Medulla oblongata (tissue), 1 donor: Measurements from ENCODE around the gene ZNF175.

ENCODE experiments used
- DNase-seq: peaks from one replicate; pipeline ENCODE4 v3.0.0-alpha.2; 2015; ENCODE audit errors: extremely low spot score

The ZNF175 gene

DNA sequence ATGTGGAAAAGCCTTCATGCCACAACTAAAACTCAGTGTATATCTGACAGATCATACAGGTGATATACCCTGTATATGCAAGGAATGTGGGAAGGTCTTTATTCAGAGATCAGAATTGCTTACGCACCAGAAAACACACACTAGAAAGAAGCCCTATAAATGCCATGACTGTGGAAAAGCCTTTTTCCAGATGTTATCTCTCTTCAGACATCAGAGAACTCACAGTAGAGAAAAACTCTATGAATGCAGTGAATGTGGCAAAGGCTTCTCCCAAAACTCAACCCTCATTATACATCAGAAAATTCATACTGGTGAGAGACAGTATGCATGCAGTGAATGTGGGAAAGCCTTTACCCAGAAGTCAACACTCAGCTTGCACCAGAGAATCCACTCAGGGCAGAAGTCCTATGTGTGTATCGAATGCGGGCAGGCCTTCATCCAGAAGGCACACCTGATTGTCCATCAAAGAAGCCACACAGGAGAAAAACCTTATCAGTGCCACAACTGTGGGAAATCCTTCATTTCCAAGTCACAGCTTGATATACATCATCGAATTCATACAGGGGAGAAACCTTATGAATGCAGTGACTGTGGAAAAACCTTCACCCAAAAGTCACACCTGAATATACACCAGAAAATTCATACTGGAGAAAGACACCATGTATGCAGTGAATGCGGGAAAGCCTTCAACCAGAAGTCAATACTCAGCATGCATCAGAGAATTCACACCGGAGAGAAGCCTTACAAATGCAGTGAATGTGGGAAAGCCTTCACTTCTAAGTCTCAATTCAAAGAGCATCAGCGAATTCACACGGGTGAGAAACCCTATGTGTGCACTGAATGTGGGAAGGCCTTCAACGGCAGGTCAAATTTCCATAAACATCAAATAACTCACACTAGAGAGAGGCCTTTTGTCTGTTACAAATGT, 16.4 kb downstream of the ZNF175 start:
- DNase-seq, result no peak

DNA sequence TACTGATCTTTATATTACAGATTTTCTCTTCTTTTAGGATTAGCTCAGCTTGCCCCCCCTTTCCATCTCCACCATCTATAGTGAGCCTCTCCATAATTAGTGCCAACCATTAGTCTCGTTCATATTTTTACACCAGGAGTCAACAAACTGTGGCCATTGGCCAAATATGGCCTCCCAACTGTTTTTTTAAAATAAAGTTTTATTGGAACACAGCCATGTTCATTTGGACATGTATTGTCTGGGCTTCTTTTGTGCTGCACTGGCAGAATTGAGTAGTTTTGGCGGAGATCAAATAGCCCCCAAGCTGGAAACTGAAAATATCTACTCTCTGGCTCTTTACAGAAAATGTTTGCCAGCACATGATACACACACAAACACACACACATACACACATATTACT, 18.4 kb downstream of the ZNF175 start:
- no peak for DNase-seq

DNA sequence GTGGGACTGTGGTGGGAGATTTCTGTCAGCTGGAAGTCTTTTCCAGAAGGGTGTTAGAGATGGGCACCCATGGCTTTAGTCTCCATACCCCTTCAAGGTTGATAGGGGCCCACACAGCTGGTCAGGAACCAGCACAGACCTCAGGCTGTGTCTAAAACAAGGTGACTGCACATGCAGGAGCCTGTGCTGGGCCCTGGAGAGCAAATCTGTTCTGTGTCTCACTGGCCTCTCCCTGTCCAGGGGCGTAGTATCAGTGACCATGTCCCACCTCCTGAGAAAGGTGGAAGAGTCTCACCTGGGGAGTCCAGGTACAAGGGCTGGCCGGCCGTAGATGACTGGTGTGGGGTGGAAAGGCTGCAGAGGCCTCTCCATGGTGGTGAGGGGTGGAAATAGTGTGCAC, 19.4 kb downstream of the ZNF175 start:
- DNase-seq, result no peak

DNA sequence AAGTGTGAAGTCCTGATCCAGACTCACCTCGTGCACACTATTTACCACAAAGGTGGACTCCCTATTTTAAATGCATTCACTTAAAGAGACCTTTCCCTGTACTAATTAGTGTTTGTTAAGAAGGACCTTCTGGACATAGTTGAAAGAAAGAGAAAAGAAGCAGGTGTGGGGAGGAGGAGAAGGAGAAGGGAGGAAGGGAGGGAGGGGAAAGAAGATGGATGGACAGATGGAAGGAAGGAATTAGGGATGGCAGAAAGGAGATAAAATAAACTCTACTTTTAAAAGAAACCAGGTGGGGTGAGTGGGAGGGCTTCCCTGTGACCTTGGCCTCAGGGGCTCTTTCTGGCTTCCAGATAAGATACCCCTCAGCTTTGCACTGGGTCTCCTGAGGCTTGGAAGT, 21.4 kb downstream of the ZNF175 start:
- DNase-seq, result no peak

DNA sequence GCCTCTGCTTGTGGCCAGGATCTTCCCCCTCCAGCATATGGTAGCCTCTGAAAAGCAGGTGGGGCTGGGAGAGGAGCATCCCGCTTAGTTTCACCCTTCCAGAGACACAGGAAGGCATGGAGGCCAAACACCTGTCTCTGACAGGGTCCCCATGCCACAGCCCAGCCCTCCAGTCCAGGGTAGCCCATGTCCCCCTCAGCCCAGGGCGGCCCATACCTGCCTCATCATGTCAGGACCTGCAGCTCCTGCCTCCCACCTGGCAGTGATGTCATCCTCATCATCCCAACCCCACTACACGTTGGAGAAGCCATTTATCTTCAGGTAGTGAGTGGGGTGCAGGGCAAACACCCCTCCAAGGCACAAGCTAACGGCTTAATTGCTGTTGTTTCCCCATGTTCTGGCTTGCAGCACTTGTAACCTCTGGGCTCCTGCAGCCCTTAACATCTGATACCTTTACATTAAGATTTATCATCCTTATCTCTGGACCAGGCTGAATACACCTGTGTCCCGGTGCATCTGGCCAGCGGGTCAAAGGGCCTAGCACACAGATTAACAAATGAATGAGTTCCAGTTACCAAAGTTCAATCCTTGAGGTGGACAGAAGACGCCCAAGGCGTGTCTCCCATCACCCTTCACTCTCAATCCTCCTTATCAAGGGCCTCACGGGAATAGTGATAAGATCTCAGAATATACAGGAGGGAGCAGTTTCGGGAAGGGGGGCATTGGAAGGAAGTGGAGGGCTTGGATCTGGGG, 22.2 kb downstream of the ZNF175 start:
- DNase-seq, result no peak

DNA sequence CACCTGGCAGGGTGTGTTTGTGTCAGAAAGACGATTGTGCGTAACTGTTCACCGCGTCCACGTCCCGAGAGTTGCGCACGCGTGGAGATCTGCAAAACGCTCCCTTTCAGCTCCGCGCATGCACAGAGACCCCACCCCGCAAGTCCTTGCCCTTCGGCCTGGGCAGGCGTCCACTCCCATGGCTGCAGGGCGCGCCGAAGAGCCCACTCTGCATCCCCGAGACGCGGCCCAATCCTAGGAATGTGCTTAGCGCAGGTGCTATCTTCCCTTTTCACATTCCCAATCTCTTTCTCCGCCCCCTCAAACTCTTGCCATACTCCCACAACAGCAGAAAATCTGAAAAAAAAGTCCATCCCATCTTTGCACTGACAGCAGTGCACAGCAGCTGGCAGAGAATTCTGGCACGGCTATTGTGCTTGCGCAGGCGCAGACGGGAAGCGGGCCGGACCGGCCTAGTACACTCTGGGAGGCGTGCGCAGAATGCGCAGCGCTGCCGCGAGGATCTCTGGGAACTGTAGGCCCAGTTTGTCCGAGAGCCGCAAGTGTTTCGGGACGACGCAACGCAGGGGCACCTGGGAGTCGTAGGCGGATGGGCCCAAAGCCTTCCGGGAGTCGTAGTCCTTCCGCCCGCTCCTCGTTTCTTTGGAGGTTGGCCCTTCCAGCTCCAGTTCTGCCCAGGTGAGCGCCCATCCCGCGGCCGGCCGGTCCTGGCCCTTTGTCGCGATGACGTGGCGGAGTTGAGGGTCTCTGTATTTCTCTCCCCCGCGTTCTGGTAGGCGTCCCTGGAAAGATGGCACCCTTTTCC, 23.1 kb downstream of the ZNF175 start:
- DNase-seq, result peak; percentile 99

DNA sequence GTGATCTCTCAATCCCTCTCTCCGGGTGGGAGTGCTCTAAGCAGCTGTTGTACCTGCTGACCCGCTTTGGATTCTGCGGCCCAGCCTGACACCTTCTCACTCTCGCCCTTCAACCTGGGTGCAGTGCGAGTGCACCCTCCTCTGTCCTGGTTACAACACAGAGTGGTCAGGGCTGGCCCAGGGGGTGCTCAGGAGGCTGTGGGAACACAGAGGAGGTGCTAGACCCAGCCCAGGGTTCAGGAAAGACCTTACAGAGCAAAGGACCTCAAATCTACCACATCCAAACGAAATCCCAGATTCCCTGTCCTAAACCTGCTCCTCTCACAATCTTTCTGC, 23.7 kb downstream of the ZNF175 start:
- no peak for DNase-seq

DNA sequence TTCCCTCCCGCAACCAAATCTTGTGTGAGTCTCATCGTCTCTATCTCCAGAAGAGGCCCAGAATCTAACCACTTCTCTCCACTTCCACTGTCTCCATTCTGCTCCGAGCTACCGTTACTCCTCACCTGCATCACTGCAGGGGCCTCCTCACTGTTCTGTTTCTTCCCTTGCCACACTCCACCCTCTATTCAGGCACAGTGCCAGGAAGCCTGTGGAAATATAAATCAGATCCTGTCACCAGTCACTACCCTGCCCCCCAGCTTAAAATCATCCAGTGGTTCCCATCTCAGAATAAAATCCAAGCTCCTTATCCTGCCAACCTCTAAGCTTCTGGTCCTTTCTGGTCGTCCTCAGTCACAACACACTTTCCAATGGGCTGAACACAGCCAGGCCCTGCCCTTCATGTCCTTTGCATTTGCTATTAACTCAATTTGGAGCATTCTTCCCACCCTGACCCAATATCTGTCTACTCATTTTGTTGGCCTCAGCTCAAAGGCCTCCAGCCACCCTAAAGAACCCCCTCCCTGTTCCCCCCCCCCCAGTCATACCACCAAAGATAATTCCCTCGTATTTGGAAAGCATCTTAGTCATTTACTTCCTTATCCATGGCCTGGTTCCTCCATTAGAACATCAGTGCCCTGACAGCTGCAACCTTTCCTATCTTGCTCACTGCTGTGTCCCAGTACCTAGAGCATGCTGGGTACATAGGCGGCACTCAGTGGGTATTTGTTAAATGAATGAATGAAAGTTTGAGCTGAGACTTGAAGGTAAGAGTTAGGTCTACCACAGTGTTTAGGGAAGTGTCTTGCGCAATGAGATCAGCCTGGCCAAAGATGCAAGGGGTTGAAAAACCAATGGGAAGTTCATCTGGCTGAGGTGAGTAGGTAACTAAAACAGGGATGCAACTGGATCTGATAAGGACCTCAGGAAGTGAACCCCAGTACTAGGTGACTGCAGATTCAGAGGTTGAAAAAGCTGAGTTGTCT, 24.4 kb downstream of the ZNF175 start:
- no peak for DNase-seq

DNA sequence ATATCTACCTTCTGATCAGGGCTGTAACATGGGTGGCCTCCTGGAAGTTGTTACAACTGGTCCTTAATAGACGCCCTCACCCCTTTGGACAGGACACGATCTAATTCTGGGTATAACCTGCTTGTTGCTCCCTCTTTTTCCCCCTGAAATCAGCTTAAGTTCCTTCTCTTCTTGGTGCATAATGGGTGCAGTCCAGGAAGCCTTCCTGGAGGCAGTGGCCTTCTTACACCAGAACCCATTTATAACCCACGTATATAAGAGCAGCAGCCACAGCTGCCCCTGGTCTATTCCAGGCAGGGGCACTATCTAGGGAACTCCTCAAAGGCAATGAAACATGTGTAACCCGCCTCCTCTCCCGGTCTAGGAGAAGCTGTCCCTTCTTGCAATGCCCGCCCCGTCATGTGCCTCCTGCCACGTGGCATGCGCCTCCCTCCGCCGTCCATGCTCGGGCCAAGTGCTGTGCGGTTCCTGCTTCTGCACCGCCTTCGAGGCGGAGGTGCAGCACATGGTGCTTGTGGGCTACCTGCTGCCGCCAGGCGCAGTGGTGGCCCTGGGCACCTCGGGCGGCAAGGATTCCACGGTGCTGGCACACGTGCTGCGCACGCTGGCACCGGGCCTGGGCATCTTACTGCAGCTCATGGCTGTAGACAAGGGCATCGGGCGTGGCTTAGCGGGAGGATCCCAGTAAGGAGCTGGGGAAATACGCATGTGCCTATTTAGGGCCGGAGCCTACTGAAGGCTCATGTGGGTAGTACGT, 27.3 kb downstream of the ZNF175 start:
- DNase-seq, result no peak

DNA sequence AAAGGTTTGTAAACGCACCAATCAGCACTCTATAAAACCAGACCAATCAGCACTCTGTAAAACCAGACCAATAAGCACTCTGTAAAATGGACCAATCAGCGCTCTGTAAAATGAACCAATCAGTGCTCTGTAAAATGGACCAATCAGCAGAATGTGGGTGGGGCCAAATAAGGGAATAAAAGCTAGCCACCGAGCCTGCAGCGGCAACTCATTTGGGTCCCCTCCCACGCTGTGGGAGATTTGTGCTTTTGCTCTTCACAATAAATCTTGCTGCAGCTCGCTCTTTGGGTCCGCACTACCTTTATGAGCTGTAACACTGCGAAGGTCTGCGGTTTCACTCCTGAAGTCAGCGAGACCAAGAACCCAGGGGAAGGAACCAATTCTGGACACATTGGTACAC, 28.0 kb downstream of the ZNF175 start:
- no peak for DNase-seq

DNA sequence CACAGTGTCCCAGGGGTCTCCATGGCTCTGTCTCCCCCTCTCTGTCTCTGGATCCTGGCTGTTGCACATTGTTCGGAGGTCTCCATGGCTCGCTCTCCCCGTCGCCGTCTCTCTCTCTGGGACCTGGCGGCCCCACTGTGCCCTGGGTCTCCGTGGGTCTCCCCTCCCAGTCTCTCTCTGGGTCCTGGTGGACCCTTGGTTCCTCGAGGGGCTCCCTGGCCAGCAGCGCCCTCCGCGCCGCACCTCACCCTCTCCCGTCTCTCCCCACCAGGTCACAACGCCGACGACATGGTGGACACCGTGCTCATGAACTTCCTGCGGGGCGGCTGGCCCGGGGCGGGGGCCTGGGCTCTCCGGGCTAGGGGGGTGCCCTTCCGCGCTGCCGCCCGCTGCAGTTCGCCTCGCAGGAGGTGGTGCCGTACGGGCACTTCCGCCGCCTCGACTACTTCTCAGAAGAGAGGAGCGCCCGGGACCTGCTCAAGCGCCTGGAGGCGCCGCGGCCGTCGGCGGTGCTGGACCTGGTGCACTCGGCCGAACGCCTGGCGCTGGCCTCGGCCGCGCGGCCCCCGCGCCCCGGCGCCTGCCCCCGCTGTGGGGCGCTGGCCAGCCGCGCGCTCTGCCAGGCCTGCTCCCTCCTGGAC, 30.0 kb downstream of the ZNF175 start:
- DNase-seq, result no peak

DNA sequence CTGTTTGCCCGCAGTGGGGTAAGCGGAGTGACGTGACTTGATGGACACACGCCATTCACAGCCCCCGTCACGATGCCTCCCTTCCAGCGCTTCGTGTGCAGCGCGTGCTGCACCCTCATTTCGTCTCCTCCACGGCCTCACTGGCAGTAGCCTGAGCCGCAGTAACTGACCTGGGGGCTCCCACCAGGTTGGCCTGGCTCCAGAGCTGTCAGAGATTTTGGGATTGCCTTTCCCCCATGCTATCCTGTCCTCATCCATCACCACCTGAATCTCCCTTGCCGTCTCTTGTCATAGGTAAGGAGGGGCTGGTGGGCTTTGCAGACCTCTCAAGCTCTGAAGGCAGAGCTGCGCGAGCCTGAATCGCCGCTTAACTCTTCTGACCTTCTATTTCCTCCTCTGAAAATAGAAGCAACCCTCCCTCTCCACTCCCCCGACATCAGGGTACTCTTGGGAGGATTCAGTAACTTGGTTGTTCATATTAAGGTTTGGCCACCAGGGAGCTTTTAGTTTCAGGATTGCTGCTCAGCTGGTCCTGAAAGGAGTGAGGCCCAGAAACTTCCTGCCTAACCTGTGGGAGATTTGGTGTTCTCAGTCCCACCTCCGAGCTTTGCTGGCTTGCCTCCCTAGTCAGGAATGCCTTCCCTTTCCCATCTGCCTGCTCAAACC, 31.2 kb downstream of the ZNF175 start:
- DNase-seq, result no peak

DNA sequence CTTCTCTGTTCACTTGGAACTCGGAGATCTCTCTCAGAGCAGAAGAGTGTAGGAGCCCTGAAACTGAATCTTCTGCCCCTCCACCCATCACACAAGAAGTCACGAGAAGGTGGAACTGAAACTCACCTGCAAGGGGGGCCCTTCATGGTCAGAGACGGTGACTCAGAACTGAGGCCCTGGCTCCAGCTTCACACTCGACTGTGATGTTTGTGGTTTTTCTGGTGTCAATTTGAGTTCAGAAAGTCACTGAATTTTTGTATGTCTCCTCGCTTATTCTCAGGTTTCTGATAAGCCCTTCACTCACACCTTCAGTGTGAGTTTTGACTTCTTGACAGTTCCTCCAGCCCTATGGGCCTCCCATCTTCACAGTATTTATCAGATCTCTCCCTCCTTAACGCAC, 36.0 kb downstream of the ZNF175 start:
- DNase-seq, result no peak

DNA sequence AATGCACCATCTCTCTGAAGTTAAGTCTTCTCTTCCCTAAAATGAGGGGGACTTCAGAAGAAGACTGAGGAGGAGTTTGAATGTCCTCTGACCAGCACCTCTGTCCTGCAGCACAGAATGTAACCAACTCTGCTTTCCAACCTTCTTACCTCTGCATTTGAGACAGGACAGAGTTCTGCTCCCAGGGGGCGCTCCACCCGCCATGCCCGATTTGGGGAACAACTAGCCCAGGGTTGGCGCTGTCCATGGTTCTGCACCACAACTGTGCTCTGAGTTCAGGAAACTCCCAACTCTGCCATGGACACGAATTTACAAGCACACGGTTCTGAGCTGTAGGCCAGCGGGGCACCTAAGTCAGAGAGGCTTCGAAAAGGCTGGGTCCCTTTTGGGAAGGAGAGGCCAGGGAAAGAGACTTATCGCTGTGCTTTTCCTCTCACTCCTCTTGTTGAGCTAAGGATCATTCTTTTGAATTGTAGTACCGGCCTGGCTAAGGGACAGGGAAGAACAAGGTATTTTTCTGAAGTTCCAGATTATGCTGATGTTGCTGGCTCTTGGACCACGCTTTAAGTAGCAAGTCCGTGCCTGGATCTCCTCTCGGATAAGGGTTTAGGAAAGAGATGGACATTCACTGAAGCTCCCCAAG, 37.0 kb downstream of the ZNF175 start:
- DNase-seq, result peak; percentile 72

DNA sequence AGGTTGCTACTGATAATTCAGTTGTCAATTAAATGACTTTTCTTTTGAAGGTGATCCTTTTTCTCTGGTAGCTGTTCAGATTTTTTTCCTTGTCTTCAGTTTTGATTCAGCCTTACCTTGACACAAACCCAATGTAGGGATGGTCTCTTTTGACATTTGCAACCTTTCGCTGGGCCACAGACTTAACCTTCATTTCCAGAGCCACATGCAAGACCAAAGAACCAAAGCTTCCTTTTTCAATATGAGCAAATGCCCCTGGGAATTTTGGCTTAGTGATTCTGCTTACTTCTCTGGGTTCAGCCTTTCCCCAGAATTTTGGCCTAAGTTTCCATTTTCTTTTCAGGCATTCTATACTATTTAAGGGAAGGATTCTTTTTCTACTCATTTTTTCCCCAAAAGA, 39.5 kb downstream of the ZNF175 start:
- no peak for DNase-seq

DNA sequence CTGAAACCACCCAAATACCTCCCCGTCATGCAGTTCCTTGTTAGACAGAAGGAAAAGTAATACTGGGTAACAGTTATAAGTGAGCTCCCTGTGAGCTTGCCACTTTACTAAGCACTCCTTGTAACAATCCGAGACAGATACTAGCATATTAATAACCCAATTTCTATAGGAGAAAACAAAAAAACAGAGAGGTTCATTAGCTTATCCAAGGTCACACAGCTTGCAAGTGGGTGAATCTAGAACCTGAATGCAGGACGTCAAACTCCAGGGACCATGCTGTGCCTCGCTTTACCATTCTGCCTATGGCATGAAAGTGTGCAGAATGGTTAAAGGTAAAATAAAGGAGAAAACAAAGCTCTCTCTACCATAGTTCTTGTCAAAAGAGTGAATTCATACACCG, 43.7 kb downstream of the ZNF175 start:
- DNase-seq, result no peak

DNA sequence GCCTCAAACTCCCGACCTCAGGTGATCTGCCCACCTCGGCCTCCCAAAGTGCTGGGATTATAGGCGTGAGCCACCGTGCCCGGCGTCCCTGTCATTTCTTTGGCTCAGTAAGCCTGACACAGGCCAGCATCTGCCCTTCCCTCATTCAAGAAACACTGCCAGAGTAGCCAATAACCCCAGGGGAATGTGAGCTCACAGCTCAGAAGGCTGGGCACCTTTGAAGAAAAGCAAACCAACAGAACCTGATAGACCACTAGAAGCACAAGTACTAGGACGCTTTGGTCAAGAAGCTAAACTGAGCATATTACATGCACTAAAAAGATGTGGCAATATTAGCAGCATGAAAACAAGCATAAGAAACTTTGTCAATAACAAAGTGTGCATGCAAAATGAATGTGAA, 44.9 kb downstream of the ZNF175 start:
- DNase-seq, result no peak

DNA sequence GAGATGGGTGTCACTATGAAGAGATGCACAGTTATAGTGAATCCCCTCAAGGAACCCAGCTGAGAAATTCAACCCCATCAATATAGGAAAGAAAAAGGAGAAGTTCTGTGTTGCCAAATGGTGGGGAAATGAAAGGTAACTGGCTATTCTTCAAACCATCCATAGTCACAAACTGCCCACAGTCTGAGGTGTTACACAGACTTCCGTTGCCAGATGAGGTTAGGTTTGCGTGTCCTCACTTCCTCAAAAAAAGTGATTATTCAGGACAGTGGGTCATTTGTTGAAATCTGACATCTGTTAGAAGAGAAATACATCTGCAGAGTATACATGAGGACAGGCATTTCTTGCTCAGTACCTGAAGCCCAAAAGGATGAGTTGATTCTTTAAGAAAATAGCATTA, 50.1 kb downstream of the ZNF175 start:
- DNase-seq, result no peak

DNA sequence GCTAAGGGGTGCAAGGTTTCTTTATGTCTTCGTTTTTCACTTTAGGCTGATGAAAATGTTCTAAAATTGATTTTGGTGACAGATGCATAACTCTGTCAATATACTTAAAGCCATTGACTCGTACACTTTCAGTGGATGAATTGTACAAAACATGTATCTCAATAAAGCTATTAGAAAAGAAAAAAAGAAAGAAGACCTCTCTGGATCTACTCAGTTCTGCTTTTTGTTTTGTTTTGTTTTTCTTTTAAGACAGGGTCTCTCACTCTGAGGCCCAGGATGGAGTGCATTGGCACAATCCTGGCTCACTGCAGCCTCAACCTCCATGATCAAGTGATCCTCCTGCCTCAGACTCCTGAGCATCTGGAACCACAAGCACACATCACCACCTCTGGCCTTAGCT, 55.6 kb downstream of the ZNF175 start:
- DNase-seq, result no peak
